GM21576 (cell line): ENCODE data around the gene ZNF142.

ENCODE experiments used
- ATAC-seq: cut with Tn5 transposase; IDR thresholded peaks from one replicate; pipeline ENCODE4 v1.9.1; 2021; ENCODE audit warnings: mild to moderate bottlenecking, moderate library complexity; ENCODE audit not compliant: unreplicated experiment

Gene ZNF142

GRCh38 chr2:218648088-218648786 lies 11.2 kb downstream of the ZNF142 start:
- ATAC-seq: no peak

- no peak for ATAC-seq
Measured at GRCh38 chr2:218645126-218645525, 14.3 kb downstream of the ZNF142 start.

- no peak for ATAC-seq
Measured at GRCh38 chr2:218644721-218645120, 14.7 kb downstream of the ZNF142 start.

- ATAC-seq: no peak
Measured at GRCh38 chr2:218643751-218644310, 15.6 kb downstream of the ZNF142 start.

GRCh38 chr2:218642786-218643185 lies 16.6 kb downstream of the ZNF142 start:
- no peak for ATAC-seq

GRCh38 chr2:218642121-218642656 lies 17.2 kb downstream of the ZNF142 start:
- ATAC-seq: no peak

GRCh38 chr2:218638372-218638771 lies 21.1 kb downstream of the ZNF142 start:
- no peak for ATAC-seq

- ATAC-seq: no peak
Measured at GRCh38 chr2:218635719-218636118, 23.7 kb downstream of the ZNF142 start.

- ATAC-seq: no peak
Measured at GRCh38 chr2:218631837-218632236, 27.6 kb downstream of the ZNF142 start.

- no peak for ATAC-seq
Measured at GRCh38 chr2:218627939-218628338, 31.5 kb downstream of the ZNF142 start.

GRCh38 chr2:218626369-218626768 lies 33.1 kb downstream of the ZNF142 start:
- no peak for ATAC-seq

- no peak for ATAC-seq
Measured at GRCh38 chr2:218623366-218623705, 36.1 kb downstream of the ZNF142 start.

GRCh38 chr2:218622606-218623365 lies 36.6 kb downstream of the ZNF142 start:
- no peak for ATAC-seq

GRCh38 chr2:218621007-218621406 lies 38.4 kb downstream of the ZNF142 start:
- ATAC-seq: no peak

GRCh38 chr2:218618102-218618860 lies 41.1 kb downstream of the ZNF142 start:
- no peak for ATAC-seq

- ATAC-seq: no peak
Measured at GRCh38 chr2:218615868-218616315, 43.5 kb downstream of the ZNF142 start.

- no peak for ATAC-seq
Measured at GRCh38 chr2:218607436-218608115, 51.8 kb downstream of the ZNF142 start, which contains the start of gene PLCD4. Gene PLCD4, plus strand, starts transcription at chr2:218607899. Its CDS starts 7,841 bp downstream, at chr2:218615740.

- no peak for ATAC-seq
Measured at GRCh38 chr2:218605432-218605831, 54.0 kb downstream of the ZNF142 start.
